ENCODE data around the gene TXNL4A.

The TXNL4A gene

GRCh38 chr18:79947881-79948610 is 40.3 kb downstream of the TXNL4A start:
- no peak for DNase-seq

DNA sequence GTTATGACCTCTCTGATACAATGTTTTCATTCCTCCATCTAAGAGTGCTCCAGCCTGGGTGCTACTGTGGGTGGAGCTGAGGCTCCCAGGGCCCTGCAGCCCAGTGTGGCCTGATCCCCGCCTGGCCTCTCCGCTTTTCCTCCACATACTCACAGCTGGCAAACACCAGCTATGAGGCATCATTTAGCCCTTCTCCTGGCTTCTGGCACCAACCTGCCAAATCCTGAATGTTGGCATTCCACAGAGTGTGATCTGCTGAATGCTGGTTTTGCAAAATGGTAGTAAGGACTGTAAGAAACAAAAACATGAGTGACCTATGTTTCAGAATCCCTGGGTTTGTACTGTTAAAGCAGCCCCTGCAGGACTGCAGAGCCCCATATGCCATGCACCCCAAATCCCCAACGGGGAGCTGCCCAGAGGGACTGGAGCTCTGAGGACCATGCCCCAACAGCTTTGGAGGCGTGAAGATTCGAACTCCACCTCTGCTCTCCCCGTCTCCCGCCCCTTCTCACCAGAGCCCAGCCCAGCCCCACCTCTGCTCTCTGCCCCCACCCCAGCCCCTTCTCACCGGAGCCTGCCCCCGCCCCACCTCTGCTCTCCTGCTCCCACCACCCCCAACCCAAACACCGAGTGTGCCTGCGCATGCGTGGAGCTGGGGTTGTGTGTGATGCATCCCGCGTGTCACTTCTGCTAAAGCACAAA is 41.2 kb downstream of the TXNL4A start:
- no peak for DNase-seq

- no peak for DNase-seq
These were observed 43.0 kb downstream of the TXNL4A start for GRCh38 chr18:79945118-79946042.

- no peak for DNase-seq
These were observed 43.6 kb downstream of the TXNL4A start for GRCh38 chr18:79944746-79945117.

DNA sequence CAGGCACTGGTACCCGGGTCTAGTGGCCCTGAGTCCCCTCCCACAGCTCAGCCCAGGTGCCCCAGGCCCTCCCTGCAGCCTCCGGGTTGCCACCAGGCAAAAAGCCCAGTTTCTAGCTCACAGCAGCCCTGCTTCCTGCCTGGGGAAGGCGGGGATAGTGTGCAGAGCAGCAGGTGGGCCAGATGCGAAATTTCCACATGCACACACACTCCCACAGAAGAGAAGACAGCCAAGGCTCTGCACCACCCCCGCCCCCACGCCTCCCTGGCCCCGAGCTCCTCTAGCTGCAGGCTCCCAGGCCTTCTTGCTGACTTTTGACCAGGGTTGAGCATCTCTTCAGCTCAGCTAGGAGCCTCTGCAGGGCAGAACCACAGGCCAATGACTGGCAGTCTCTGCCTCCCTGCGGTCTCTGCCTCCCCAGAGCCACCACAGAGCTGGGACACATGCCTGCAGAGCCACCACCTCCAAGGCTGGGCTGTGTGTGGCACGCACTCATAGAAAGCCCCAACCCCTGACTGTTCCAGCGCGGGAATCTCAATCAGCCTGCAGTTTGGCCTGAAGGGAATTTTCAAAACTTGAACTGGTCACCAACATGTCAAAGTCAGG is 44.1 kb downstream of the TXNL4A start:
- DNase-seq, result peak; percentile 68

GRCh38 chr18:79943608-79944125 is 44.7 kb downstream of the TXNL4A start:
- no peak for DNase-seq

DNA sequence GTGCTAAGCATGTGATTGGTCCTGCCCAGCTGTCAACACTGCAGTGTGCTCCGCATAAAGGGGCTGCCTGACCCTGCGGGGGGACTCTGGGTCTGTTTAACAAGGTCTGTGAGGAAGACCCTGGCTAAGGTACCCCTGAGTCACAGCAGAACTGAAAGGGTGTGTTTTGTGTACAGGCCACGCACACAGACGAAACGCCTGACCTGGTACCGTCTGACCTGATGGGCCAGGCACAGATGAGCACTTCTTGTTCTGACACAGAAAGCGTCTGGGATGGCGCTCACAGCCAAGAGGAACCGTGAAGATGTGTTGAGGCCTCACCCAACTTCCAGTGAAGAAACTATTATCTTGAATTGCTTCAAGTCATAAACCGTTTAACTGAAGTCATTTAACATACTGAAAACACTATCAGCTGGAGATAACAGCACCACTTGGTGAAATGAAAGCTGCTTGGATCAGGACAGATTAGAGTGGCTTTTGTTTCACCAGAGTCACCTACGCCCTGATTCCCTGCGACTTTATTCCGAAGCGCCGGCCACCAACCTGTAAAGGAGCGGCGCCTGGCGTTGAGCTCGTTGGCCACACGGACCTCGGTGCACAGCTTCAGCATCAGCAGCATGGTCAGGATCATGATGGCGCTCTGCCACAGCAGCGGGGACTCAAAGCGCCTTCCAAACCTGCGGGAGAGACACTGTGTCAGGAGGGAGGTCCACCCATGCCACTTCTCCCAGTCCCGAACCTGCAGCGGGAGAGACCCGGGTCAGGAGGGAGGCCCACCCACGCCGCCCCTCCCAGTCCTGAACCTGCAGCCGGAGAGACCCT is 45.4 kb downstream of the TXNL4A start:
- DNase-seq, result no peak

DNA sequence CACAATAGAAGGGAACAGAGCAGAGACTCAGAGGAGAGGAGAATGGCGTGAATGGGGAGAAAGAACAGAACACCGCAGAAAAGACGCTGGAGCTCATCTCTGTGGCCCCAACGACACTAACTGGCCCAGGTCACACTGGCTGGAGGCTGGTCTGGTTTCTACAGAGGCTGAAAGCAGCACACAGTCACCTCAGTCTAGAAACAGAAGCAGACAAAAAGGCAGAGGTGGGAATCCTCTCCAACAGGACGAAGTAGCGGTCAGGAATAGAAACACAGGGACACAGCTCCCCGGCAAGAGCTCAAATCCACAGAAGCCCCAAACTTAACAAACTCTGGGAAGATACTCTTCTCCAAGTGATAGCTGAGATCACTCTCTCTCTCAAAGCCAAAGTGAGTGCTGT is 46.2 kb downstream of the TXNL4A start:
- DNase-seq, result no peak

DNA sequence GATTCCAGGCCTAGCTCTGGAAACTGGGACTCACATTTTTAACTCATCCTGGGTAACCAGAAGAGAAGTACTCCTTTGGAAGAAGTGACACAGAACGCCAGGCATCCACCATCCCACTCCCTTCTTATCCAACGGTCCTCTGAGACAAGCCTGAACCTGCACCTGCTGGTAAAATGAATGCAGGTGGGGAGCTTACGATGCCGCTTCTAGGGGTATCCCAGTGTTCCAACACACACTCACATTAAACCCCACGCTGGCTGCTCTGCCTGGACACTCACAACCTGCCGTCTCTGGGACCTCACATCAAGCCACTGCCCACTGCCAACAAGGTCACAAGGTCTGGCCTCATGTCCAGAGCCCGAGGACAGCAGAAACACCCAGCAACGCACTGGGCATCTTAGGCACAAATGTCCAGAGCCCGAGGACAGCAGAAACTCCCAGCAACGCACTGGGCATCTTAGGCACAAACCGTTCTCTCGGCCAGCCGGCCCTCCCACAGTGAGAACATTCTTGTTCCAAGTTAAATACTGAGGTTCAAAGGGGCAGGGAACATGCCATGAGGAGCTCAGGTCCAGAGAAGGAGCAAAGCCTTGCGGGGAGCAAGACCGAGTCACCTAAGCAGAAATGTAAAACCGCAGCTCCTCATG is 46.8 kb downstream of the TXNL4A start:
- no peak for DNase-seq

DNA sequence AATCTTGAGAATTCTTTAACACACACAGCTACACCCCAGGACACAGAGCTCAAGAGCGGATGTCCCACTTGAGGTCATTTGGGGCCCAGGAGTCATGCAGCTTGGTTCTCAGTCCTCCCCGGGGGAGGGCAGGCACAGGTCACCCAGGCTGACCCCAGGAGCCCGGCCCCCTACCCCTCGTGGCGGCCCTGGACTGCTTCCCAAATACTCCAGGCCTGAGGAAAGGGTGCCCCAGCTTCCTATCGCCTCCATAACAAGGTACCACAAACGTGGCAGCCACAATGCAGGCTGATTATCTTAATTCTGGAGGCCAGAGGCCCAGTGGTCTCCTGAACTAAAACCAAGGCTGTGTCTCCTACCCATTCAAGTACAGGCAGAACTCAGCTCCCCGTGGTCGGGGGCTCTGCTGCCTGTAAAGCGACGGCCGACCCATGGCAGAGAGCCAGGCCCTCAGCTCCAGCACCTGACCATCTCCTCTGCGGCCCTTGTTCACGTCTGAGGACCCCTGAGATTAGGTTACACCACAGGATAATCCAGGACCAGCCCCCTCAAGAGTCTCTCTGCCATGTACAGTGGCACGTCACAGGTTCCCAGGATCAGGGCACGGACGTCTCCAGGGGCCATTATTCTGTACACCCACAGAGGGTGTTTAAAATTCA is 47.4 kb downstream of the TXNL4A start:
- no peak for DNase-seq

DNA sequence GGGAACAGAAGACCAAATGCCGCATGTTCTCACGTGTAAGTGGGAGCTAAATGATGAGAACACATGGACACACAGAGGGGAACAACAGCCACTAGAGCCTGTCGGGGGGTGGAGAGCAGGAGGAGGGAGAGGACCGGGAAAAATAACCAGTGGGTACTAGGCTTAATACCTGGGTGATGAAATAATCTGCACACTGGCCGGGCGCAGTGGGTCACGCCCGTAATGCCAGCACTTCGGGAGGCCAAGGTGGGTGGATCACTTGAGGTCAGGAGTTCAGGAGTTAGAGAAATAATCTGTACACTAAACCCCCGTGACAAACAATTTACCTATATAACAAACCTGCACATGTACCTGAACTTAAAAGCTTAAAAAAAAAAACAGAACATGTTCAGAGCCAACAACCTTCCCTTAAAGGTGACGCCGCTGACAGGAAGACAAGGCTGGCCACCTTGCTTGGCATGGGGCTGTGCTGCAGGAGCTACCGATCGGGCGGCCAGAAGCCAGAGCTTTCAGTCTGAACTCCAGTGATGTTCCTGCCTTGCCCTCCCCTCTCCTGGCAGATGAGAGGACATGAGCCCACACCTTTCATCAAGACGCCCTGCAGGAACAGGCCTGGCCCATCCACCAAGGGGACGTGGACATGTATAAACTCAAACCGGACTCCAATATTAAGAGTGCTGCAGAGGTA is 48.1 kb downstream of the TXNL4A start:
- no peak for DNase-seq

DNA sequence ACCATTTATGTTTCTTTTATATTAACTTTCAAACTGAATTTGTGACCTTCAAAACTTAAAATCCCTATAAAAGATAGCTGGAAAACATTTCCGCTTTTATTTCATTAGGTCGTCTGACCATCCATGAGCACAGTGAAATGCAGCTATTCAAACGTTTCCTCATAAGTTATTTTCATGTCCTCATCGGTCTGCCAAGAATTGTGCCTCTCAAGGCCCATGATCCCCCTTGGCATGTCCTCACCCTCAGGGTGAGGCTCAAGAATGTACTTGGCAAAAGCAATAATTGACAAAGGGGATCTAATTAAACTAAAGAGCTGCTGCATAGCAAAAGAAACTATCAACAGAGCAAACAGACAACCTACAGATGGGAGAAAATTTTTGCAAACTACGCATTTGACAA is 49.3 kb downstream of the TXNL4A start:
- DNase-seq, result no peak

GRCh38 chr18:79938196-79938595 is 50.2 kb downstream of the TXNL4A start:
- DNase-seq, result no peak

GRCh38 chr18:79937103-79937860 is 51.1 kb downstream of the TXNL4A start:
- DNase-seq, result no peak

DNA sequence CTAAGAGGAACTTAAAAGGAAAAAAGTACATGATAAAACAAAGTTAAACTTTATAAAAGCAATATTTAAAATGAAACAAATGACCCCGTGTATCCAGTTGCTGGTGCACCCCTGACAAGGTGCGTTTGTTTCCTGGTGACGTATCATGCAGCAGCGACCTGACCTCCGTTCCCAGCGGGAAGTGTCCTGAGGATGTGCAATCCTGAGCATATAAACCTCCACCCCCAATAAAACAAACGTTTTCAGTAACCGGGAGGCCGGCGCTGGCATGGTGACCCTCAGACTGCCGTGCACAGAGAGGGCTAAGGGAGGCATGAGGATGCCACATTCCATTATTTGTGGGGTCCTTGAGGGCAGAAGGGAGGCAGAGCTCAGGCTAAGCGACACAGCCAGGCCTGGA is 51.7 kb downstream of the TXNL4A start:
- DNase-seq, result no peak

- no peak for DNase-seq
These were observed 52.4 kb downstream of the TXNL4A start for GRCh38 chr18:79935925-79936324.

DNA sequence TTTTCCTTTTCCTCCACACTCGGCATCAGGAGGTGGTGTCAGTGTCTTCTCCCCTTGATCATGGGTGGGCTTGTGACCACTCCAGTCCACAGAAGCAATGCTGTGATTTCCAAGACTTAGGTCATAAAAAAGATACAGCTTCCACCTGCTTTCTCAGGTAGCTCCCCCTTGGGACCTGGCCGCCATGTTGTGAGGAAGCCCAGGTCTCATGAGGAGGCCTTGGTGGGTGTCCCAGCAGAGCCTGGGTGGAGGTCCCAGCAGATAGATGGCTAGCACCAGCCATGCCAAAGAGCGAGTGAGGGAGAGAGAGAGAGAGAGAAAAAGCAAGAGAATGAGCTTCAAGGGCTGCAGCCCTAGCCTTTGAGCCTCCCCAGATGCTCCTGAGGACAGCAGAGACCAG is 52.9 kb downstream of the TXNL4A start:
- no peak for DNase-seq

GRCh38 chr18:79935098-79935480 is 53.3 kb downstream of the TXNL4A start:
- DNase-seq, result no peak

DNA sequence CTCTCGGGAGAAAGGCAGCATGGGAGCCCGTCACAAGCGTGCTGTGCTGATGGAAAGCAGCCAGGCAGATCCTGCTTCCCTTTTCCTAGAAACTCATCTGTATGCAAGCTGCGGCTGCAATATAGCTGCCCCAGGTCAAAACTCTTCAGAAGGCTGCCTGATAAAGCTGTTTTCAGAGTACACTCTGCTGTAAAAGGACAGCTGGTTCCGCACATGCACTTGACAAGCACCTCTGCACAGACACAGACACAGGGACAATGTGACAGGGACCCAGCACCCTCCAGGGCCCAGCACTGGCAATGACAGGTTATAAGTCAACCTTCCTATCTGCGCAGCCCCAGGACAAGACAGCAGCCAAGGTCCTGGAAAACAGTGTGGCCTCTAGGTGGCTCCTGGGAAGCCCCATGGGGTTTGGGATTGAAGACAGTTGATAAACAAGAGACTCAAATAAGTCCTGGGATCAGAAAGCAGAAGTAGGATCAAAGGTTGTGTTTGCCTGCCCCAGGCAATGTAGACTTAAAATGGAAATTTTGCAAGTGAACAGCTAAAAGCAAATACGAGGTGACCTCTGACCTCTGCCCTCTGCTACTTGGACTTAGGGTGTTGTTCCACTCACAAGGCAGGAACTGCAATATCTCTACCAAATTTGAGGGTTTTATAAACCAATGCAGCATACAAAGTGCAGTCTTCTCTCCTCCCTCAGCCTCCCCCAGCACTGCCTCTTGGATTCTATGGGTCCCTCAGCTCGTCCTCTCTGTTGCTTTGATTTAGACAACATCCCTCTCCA is 53.9 kb downstream of the TXNL4A start:
- DNase-seq, result no peak
